LNCaP clone FGC (cell line): Measurements from ENCODE around the gene TAF3.

Experiments used
- DNase-seq: peaks from one replicate; pipeline ENCODE4 v3.0.0-alpha.2; 2011; ENCODE audit warnings: low read depth
- H3K4me3 ChIP-seq: 2 replicates; pipeline ENCODE4 v1.5.1; 2011; ENCODE audit warnings: mild to moderate bottlenecking, low read depth, low read length, control low read depth
- TF ChIP-seq, protein P1 (sequence below): IDR thresholded peaks from 2 replicates; pipeline ENCODE4 v1.5.1; 2012; ENCODE audit warnings: mild to moderate bottlenecking; ENCODE audit not compliant: control insufficient read depth, insufficient read depth; ENCODE audit errors: extremely low read depth

The TAF3 gene

DNA sequence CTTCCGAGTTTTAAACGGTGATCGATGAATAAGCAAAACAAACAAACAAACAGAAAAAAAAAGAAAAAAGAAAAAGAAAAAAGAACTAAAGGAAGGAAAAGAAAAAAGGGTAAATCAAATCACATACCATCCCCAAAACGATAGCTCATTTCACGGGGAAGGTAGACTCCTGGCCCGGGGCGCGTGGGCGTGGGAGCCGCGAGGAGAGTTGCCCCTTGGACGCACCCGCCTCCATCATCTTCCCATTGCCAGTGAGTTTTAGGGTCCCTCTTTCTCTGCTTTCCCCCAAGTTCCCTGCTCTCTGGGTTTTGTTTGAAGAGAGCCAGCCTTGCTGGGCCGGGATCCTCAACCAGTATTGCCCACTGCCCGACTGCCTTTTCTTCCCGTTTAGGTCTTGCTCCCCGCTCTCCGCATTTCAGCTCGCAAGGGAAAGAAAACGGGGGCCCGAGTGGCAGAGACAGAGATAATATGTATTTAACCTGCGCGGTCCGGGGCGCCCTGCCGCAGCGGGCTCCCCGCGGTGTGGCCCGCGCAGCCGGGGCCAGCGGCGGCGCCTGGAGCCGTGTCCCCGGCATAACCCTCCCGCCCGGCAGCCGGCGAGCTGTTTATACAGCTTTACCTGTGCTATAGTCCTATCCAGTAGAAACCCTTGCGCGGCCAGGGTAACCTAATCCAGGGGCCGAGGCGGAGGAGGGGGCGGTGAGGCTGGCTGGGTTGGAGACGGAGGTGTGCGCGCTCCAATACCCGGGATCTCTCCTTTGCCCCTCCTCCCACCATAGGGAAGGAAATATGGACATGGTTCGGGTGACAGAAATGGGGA is 230.9 kb downstream of the TAF3 start:
- TF ChIP-seq, protein P1, sequence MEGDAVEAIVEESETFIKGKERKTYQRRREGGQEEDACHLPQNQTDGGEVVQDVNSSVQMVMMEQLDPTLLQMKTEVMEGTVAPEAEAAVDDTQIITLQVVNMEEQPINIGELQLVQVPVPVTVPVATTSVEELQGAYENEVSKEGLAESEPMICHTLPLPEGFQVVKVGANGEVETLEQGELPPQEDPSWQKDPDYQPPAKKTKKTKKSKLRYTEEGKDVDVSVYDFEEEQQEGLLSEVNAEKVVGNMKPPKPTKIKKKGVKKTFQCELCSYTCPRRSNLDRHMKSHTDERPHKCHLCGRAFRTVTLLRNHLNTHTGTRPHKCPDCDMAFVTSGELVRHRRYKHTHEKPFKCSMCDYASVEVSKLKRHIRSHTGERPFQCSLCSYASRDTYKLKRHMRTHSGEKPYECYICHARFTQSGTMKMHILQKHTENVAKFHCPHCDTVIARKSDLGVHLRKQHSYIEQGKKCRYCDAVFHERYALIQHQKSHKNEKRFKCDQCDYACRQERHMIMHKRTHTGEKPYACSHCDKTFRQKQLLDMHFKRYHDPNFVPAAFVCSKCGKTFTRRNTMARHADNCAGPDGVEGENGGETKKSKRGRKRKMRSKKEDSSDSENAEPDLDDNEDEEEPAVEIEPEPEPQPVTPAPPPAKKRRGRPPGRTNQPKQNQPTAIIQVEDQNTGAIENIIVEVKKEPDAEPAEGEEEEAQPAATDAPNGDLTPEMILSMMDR = no peak
- no peak for DNase-seq
- H3K4me3 ChIP-seq = no peak overlapping the region

DNA sequence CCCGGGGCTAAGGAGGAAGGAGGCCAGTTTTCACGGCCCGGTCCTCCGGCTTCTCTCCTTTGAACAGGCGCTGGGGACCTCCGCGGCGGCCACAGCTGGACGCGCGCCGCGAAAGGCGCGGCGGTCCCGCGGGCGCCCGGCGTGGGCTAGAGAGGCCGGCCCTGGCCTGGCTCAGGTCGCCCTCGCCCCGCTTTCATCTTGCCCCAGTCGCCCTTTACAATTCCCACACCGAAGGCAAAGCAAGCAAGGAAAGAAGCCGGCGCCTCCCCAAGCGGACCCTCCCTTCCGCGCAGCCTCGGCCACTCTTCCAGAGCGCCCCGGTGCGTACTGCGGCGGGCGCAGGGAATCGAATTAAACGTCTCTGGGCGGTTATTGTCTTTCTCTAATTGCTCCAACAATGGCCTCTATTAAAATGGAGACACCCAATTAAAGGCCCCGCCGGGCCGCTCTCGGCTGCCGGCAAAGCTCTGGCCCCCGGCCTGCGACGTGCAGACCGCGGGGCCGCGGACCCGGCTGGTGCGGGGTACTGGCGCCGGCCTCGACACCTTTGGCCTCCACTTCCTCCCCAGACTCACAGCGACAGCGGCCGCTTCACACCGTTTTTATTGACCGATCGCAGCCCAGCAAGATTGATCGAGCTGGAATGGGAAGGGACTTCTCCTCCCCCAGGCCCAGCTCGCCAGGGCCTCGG is 231.7 kb downstream of the TAF3 start:
- TF ChIP-seq, protein P1 = no peak
- DNase-seq = no peak
- no peak overlapping the region for H3K4me3 ChIP-seq

DNA sequence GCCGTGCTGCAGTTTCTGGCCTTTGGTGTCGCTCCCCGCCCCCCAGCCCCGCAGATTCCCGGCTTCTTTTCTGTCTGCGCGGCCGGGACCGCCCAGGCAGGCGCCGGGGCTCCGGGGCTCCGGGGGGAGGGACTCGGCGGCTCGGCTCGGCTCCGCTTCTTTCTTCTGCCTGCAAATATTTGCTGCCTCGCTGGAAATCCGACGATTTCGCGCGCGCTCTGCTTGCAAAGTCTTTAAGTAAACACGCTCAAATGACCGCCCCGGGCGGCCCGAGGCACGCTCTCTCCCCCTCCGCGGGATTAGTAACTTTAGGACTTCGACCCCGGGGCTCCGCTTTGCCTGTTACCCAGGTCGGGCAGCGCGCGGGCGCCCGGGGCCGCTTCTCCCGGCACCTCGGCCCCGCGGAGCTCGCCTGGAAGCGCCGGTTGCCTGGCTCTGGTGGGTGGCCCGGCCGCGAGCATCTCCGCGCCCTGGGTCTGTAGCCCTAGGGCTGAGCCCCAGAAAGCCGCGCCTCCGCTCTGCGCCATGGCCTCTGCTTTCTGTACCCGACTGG is 232.3 kb downstream of the TAF3 start:
- no peak for DNase-seq
- no peak overlapping the region for H3K4me3 ChIP-seq
- TF ChIP-seq, protein P1 = no peak

DNA sequence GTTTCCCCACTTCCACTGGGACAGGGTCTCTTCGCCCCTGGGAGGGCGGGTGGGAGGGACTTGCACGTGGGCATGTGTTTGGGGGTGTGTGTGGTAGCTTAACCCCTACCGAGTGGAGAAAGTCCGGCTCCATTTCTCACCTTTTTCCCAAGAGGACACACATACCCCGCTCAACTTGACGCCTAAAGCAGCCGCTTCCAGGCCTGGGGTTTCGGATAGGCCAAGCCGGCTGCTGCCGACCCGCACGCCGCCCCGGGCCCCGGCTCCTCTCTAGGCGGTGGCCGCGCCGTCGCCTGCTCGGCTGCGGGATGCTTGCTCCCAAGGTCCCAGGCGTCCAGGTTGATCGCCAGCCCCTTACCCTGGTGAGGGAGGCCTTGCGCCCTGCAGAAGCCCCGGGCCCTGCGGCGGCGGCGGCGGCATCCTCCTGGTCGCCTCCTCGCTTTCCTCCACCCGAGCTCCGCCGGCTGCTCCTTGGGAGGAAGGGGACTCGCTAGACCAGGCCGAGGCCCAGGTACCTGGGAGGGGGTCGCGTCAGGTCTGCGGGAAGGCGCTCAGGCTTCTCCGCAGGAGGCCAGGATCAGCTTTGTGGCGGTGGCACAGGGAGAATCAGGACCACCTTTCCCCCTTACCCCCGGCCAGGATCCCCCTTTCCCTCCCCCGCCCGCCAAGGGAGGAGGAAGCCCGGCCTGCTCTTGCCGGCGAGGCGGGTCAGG is 233.0 kb downstream of the TAF3 start:
- TF ChIP-seq, protein P1 = no peak
- H3K4me3 ChIP-seq = no peak overlapping the region
- DNase-seq = no peak

DNA sequence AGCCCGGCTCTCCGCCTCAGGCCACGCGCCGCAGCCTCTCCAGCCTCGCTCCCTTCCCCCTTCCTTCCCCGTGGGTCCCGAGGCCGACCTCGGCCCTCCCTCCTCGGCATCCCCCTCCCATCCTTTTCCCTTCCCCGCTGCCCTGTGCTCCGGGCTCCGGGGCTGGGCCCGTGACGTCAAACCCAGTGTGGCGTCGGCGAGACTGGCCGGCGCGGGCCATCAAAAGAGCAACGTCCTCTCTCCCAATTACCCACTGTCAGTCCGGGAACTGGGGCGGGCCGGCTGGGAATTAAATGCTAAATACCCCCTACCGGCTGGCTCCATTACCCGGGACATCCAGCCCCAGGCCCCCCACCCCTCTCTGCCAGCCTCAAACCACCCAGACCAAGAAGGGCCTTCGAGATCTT is 233.5 kb downstream of the TAF3 start:
- TF ChIP-seq, protein P1 = no peak
- H3K4me3 ChIP-seq = no peak overlapping the region
- no peak for DNase-seq

DNA sequence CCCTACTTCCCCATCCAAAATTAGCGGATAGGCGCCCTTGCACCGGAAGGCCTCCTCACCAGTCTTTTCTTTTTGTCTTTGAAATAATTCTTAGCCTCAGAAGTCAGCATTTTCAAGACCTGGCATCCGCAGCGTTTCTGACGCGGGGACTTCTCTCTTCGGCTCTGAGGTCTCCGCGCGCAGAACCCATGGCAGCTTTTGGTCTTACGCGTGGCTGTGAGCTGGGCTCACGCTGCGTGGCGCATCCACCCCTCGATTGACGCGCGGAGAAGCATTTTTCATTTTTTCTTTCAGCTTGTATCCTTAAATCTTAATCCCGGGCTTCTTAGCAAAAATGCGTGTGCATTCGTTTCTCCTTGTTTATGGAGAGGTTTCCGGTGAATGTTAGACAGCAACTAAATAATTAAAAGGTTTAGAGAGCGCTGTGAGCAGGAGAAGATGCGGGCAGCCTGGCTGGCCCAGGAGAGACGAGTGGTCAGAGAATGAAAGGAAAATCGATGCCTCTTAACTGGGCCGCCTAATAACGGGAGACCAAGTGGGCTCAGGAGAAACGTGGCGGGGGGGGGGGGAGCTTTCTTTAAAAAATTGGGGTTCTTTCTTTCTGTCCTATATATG is 234.1 kb downstream of the TAF3 start:
- no peak for DNase-seq
- TF ChIP-seq, protein P1 = no peak
- H3K4me3 ChIP-seq = no peak overlapping the region
